Astrocyte (in vitro differentiated cells and primary cell): ENCODE data around the gene DTNBP1. TPM values are rescaled to one million over a fixed set of nuclear protein-coding genes. Genes with fewer than 3 reads are reported as not detected.
A peak's percentile ranks its signal among the peaks of the same experiment; 100 is the strongest.

Experiments used
- DNase-seq: peaks from one replicate; pipeline ENCODE4 v3.0.0-alpha.2; 2010; ENCODE audit warnings: low read depth
- FAIRE-seq: peaks from 2 replicates; lab custom pipeline; 2011; peaks lifted over from hg19 to GRCh38; lab: Jason Lieb, UNC
- H2AFZ ChIP-seq: 2 replicates; pipeline ENCODE4 v1.6.0; 2012; ENCODE audit warnings: low read depth, low read length, inconsistent platforms
- H3K27ac ChIP-seq: 2 replicates; pipeline ENCODE4 v1.5.1; 2011; ENCODE audit warnings: low read depth, low read length, inconsistent platforms
- H3K27me3 ChIP-seq: 2 replicates; pipeline ENCODE4 v1.6.0; 2011; ENCODE audit warnings: low read length, inconsistent platforms; ENCODE audit not compliant: insufficient read depth
- H3K36me3 ChIP-seq: 2 replicates; pipeline ENCODE4 v1.5.1; 2011; ENCODE audit warnings: low read length, inconsistent platforms; ENCODE audit not compliant: insufficient read depth
- H3K4me1 ChIP-seq: 2 replicates; pipeline ENCODE4 v1.5.1; 2011; ENCODE audit warnings: low read length, inconsistent platforms; ENCODE audit not compliant: insufficient read depth
- H3K4me2 ChIP-seq: 2 replicates; pipeline ENCODE4 v1.6.0; 2012; ENCODE audit warnings: low read length, inconsistent platforms
- H3K4me3 ChIP-seq: 2 replicates; pipeline ENCODE4 v1.5.1; 2011; ENCODE audit warnings: low read depth, mild to moderate bottlenecking, low read length, inconsistent platforms; ENCODE audit not compliant: insufficient read depth
- H3K79me2 ChIP-seq: 2 replicates; pipeline ENCODE4 v1.6.0; 2012; ENCODE audit warnings: mild to moderate bottlenecking, low read length, inconsistent platforms; ENCODE audit not compliant: insufficient read depth
- H3K9ac ChIP-seq: 2 replicates; pipeline ENCODE4 v1.6.0; 2012; ENCODE audit warnings: mild to moderate bottlenecking, low read length, inconsistent platforms
- H3K9me3 ChIP-seq: 2 replicates; pipeline ENCODE4 v1.5.1; 2012; ENCODE audit warnings: low read depth, mild to moderate bottlenecking, low read length, inconsistent platforms; ENCODE audit not compliant: insufficient read depth
- H4K20me1 ChIP-seq: 2 replicates; pipeline ENCODE4 v1.6.0; 2012; ENCODE audit warnings: low read length, inconsistent platforms; ENCODE audit not compliant: insufficient read depth
- H3K27ac Mint-ChIP-seq: one replicate; pipeline ENCODE4 v1.8.0; 2021; ENCODE audit warnings: mild to moderate bottlenecking, mixed read lengths; ENCODE audit not compliant: unreplicated experiment
- H3K27me3 Mint-ChIP-seq: one replicate; pipeline ENCODE4 v1.8.0; 2021; ENCODE audit warnings: low read depth, mixed read lengths; ENCODE audit not compliant: unreplicated experiment
- H3K36me3 Mint-ChIP-seq: one replicate; pipeline ENCODE4 v1.8.0; 2021; ENCODE audit warnings: low read depth, mixed read lengths; ENCODE audit not compliant: unreplicated experiment
- H3K4me1 Mint-ChIP-seq: one replicate; pipeline ENCODE4 v1.8.0; 2021; ENCODE audit warnings: low read depth, mixed read lengths; ENCODE audit not compliant: unreplicated experiment
- H3K4me3 Mint-ChIP-seq: one replicate; pipeline ENCODE4 v1.8.0; 2021; ENCODE audit warnings: mild to moderate bottlenecking, moderate library complexity, mixed read lengths; ENCODE audit not compliant: unreplicated experiment
- H3K9me3 Mint-ChIP-seq: one replicate; pipeline ENCODE4 v1.8.0; 2021; ENCODE audit warnings: mild to moderate bottlenecking, mixed read lengths; ENCODE audit not compliant: unreplicated experiment
- EZH2 ChIP-seq: IDR thresholded peaks from 2 replicates; pipeline ENCODE4 v1.6.1; 2012; ENCODE audit warnings: mild to moderate bottlenecking, low read length, inconsistent platforms; ENCODE audit not compliant: insufficient read depth
- total RNA-seq: library from RNA; stranded (reverse); gene quantifications from 2 replicates; pipeline ENCODE4 v1.2.1, GENCODE V29; 2021
- TF ChIP-seq, protein P1 (sequence below): IDR thresholded peaks from 2 replicates; pipeline ENCODE4 v1.5.1; 2011; ENCODE audit warnings: low read depth, mild to moderate bottlenecking, inconsistent platforms, low read length, moderate library complexity; ENCODE audit not compliant: insufficient read depth

Gene DTNBP1
- total RNA-seq, 1 donor from 2014 or later, result 13.0 TPM

DNA sequence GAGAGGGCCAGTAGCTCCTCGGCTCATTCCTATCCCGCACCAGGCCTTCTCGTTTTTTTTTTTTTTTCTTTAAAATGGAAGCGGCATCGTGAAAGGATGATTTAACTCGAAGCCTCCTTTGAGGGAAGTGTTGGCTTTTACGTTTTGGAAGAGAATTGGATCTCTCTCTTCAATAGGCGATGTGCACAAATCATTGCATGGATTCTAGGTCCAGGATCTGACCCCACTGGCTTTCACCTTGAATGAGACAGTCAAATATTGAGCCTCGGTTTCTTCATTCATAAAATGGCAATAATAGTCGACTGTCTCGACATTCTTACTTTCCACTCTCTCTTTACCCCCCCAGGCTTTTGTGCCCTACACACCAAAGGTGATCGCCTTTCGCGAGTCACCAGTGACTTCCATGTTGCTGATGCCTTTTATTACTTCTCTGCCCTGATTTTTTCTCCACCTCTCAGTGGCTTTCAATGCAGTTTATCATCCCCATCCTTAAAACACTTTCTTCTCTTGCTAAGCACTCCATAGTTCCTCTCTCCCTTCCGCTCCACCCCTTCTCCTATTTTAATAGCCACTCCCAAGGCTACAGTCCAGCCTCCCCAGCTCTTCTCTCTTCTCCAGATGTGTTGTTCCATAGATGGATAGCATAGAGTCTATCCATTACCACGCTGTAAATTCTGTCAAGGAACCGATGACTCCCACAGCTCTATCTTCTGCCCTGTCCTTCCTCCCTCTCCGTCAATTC, 473 bp upstream of the DTNBP1 start:
- Histone ChIP-seq H2AFZ (peak overlapping the region; percentile 19), H3K36me3 (no peaks in the 10 kb centered on the region), H3K9me3 (no peaks in the 10 kb centered on the region), H3K4me3 (peak overlapping the region; percentile 72), H3K79me2 (peaks cover 4% of the 10 kb centered on the region), H3K4me2 (peak overlapping the region; percentile 97), H3K4me1 (peaks cover 6% of the 10 kb centered on the region), H3K27ac (no peak overlapping the region), H3K9ac (no peak overlapping the region), H3K27me3 (peaks cover 9% of the 10 kb centered on the region), H4K20me1 (no peaks in the 10 kb centered on the region)
- FAIRE-seq (no peak), DNase-seq (no peak)
- Mint-ChIP-seq H3K27me3 (peaks cover 3% of the 10 kb centered on the region), H3K4me1 (peaks cover 4% of the 10 kb centered on the region), H3K4me3 (peak overlapping the region; percentile 77), H3K27ac (no peak overlapping the region), H3K36me3 (no peaks in the 10 kb centered on the region), H3K9me3 (no peaks in the 10 kb centered on the region)
- TF ChIP-seq, protein P1, sequence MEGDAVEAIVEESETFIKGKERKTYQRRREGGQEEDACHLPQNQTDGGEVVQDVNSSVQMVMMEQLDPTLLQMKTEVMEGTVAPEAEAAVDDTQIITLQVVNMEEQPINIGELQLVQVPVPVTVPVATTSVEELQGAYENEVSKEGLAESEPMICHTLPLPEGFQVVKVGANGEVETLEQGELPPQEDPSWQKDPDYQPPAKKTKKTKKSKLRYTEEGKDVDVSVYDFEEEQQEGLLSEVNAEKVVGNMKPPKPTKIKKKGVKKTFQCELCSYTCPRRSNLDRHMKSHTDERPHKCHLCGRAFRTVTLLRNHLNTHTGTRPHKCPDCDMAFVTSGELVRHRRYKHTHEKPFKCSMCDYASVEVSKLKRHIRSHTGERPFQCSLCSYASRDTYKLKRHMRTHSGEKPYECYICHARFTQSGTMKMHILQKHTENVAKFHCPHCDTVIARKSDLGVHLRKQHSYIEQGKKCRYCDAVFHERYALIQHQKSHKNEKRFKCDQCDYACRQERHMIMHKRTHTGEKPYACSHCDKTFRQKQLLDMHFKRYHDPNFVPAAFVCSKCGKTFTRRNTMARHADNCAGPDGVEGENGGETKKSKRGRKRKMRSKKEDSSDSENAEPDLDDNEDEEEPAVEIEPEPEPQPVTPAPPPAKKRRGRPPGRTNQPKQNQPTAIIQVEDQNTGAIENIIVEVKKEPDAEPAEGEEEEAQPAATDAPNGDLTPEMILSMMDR, result no peak
- no peak for TF ChIP-seq EZH2

DNA sequence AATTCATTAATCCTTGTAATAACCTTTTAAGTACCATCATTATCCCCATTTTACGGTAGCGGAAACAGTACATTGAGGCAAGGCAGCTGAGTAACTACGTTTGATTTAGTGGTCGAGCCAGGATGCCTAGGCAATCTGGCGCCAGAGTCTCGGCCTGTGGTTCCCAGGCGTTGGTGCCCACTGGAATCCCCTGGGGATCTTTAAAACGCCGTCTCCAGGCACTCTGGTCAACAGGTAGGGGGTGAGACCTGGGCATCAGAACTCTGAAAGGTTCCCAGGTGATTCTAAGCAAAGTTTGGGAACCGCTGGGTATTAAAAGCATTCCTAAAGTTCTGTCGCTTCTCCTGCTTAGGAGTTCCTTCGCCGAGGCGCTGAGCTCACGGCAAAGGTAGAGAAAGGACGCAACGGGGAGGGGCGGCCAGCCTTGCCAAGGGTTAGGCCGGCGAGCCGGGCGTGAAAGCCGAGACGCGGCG, 939 bp downstream of the DTNBP1 start:
- no peak for TF ChIP-seq EZH2
- TF ChIP-seq, protein P1, result no peak
- no peak for DNase-seq
- peaks cover 3% of the 10 kb centered on the region for H3K27me3 ChIP-seq
- H3K79me2 ChIP-seq, result peaks cover 4% of the 10 kb centered on the region
- no peaks in the 10 kb centered on the region for H3K9me3 ChIP-seq
- peaks cover 6% of the 10 kb centered on the region for H3K4me1 Mint-ChIP-seq
- H3K4me3 Mint-ChIP-seq, result peak overlapping the region; percentile 86
- peaks cover 6% of the 10 kb centered on the region for H3K4me1 ChIP-seq
- H3K36me3 ChIP-seq, result no peaks in the 10 kb centered on the region
- H3K9me3 Mint-ChIP-seq, result no peaks in the 10 kb centered on the region
- H3K27ac ChIP-seq, result peak overlapping the region; percentile 21
- H3K4me3 ChIP-seq, result peak overlapping the region; percentile 72
- no peaks in the 10 kb centered on the region for H3K36me3 Mint-ChIP-seq
- no peak for FAIRE-seq
- peak overlapping the region; percentile 75 for H3K9ac ChIP-seq
- peaks cover 3% of the 10 kb centered on the region for H3K27me3 Mint-ChIP-seq
- H2AFZ ChIP-seq, result peak overlapping the region; percentile 95
- H3K4me2 ChIP-seq, result peak overlapping the region; percentile 97
- peak overlapping the region; percentile 13 for H3K27ac Mint-ChIP-seq
- H4K20me1 ChIP-seq, result peaks cover 9% of the 10 kb centered on the region

DNA sequence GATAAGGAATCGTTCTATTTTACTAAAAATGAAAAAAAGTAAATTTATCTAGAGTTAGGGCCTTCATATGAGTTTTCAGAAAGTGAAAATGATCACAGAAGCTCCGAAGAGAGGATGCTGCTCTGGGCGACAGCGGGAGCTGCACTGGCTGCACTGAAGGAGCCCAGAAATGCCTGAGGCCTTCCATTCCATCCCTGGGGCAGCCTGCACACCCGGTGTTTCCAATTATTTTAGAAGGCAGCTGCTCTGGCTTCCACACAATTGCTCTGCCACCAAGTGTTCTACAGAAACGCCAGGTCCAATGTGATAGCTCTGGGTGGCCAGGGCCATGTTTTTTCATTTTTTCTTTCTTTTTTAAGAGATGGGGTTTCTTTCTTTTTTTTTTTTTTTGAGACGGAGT, 3.6 kb downstream of the DTNBP1 start:
- Histone ChIP-seq H3K27me3 (no peaks in the 10 kb centered on the region), H4K20me1 (peaks cover 14% of the 10 kb centered on the region), H3K4me3 (no peak overlapping the region), H3K4me1 (peaks cover 6% of the 10 kb centered on the region), H2AFZ (no peak overlapping the region), H3K9me3 (no peaks in the 10 kb centered on the region), H3K79me2 (peaks cover 4% of the 10 kb centered on the region), H3K27ac (no peak overlapping the region), H3K36me3 (no peaks in the 10 kb centered on the region), H3K4me2 (no peak overlapping the region), H3K9ac (no peak overlapping the region)
- Mint-ChIP-seq H3K4me1 (peaks cover 7% of the 10 kb centered on the region), H3K27me3 (no peaks in the 10 kb centered on the region), H3K4me3 (no peak overlapping the region), H3K27ac (no peak overlapping the region), H3K9me3 (no peaks in the 10 kb centered on the region), H3K36me3 (no peaks in the 10 kb centered on the region)
- TF ChIP-seq, protein P1, result no peak
- no peak for TF ChIP-seq EZH2
- DNase-seq, result no peak
- FAIRE-seq, result no peak
